Measurements from ENCODE around the gene VSIG4.

- TF ChIP-seq, protein P1, sequence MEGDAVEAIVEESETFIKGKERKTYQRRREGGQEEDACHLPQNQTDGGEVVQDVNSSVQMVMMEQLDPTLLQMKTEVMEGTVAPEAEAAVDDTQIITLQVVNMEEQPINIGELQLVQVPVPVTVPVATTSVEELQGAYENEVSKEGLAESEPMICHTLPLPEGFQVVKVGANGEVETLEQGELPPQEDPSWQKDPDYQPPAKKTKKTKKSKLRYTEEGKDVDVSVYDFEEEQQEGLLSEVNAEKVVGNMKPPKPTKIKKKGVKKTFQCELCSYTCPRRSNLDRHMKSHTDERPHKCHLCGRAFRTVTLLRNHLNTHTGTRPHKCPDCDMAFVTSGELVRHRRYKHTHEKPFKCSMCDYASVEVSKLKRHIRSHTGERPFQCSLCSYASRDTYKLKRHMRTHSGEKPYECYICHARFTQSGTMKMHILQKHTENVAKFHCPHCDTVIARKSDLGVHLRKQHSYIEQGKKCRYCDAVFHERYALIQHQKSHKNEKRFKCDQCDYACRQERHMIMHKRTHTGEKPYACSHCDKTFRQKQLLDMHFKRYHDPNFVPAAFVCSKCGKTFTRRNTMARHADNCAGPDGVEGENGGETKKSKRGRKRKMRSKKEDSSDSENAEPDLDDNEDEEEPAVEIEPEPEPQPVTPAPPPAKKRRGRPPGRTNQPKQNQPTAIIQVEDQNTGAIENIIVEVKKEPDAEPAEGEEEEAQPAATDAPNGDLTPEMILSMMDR (tag by site-specific recombination; IDR thresholded peaks at IDR 0.05): no peak
- TF ChIP-seq ZNF391 (tag by site-specific recombination; IDR thresholded peaks at IDR 0.05; ENCODE audit: borderline replicate concordance, low read depth): no peak
- no peak for TF ChIP-seq ZBTB8A (tag by site-specific recombination; IDR thresholded peaks at IDR 0.05)
- TF ChIP-seq ZNF274 (IDR thresholded peaks at IDR 0.05; ENCODE audit: low read length): no peak
- no peak for TF ChIP-seq ZNF274 (tag by site-specific recombination; IDR thresholded peaks at IDR 0.05; ENCODE audit: borderline replicate concordance)
- no peak for TF ChIP-seq ZNF140 (tag by site-specific recombination; IDR thresholded peaks at IDR 0.05)
- no peak for TF ChIP-seq KLF16 (tag by site-specific recombination; IDR thresholded peaks at IDR 0.05)
- no peak for TF ChIP-seq ZNF768 (tag by site-specific recombination; IDR thresholded peaks at IDR 0.05)
- no peak for TF ChIP-seq ZNF488 (tag by site-specific recombination; IDR thresholded peaks at IDR 0.05)
- no peak for TF ChIP-seq ZNF549 (tag by site-specific recombination; IDR thresholded peaks at IDR 0.05)
Observed at GRCh38 chrX:66019974-66020373, 19.9 kb downstream of the VSIG4 start.
